ENCODE measurements around the gene ULK3.

The ULK3 gene

GRCh38 chr15:74788042-74788682 is 54.8 kb downstream of the ULK3 start:
- peaks cover 10% of the 10 kb centered on the region; the same call in 1 of the 2 replicates for H4K20me1 ChIP-seq (ENCODE audit: insufficient read depth)
- H3K9ac ChIP-seq, result peak overlapping the region; percentile 32
- H3K27ac ChIP-seq, result peak overlapping the region; percentile 77
- H3K36me3 ChIP-seq (ENCODE audit: insufficient read depth), result no peaks in the 10 kb centered on the region
- peak overlapping the region; percentile 99 for H3K4me2 ChIP-seq
- peak; percentile 7; the same call in 1 of the 2 replicates for TF ChIP-seq CTCF (conservative IDR thresholded peaks at IDR 0.05; ENCODE audit: low read depth, low read length)
- no peak overlapping the region for H3K4me3 ChIP-seq (IDR thresholded peaks at IDR 0.05; ENCODE audit: insufficient read depth, low read depth, low read length)
- peaks cover 88% of the 10 kb centered on the region for H3K4me1 ChIP-seq (ENCODE audit: low read depth, poor library complexity, severe bottlenecking)
- no peaks in the 10 kb centered on the region for H3K27me3 ChIP-seq (ENCODE audit: insufficient read depth, low read depth)
- no peak overlapping the region for H2AFZ ChIP-seq (ENCODE audit: low read depth)
- H3K79me2 ChIP-seq (ENCODE audit: insufficient read depth, low read depth), result peaks cover 93% of the 10 kb centered on the region

GRCh38 chr15:74787251-74788041 is 55.5 kb downstream of the ULK3 start:
- Histone ChIP-seq H3K4me3 (IDR thresholded peaks at IDR 0.05; ENCODE audit: insufficient read depth, low read depth, low read length) (no peak overlapping the region), H3K36me3 (ENCODE audit: insufficient read depth) (no peaks in the 10 kb centered on the region), H3K4me2 (peak overlapping the region; percentile 99), H2AFZ (ENCODE audit: low read depth) (no peak overlapping the region), H3K79me2 (ENCODE audit: insufficient read depth, low read depth) (peaks cover 93% of the 10 kb centered on the region), H3K4me1 (ENCODE audit: low read depth, poor library complexity, severe bottlenecking) (peaks cover 82% of the 10 kb centered on the region), H3K27me3 (ENCODE audit: insufficient read depth, low read depth) (no peaks in the 10 kb centered on the region), H3K27ac (peak overlapping the region; percentile 77), H4K20me1 (ENCODE audit: insufficient read depth) (peaks cover 10% of the 10 kb centered on the region; the same call in 1 of the 2 replicates), H3K9ac (peak overlapping the region; percentile 32; the same call in 1 of the 2 replicates)
- peak; percentile 78 for TF ChIP-seq CTCF (conservative IDR thresholded peaks at IDR 0.05; ENCODE audit: low read depth, low read length)

- Histone ChIP-seq H3K4me1 (ENCODE audit: low read depth, poor library complexity, severe bottlenecking) (peaks cover 77% of the 10 kb centered on the region), H3K4me2 (peak overlapping the region; percentile 99), H3K4me3 (IDR thresholded peaks at IDR 0.05; ENCODE audit: insufficient read depth, low read depth, low read length) (no peak overlapping the region), H3K36me3 (ENCODE audit: insufficient read depth) (no peaks in the 10 kb centered on the region), H4K20me1 (ENCODE audit: insufficient read depth) (peaks cover 5% of the 10 kb centered on the region; the same call in 1 of the 2 replicates), H3K27ac (peak overlapping the region; percentile 77), H2AFZ (ENCODE audit: low read depth) (no peak overlapping the region), H3K9ac (peak overlapping the region; percentile 32; the same call in 1 of the 2 replicates), H3K27me3 (ENCODE audit: insufficient read depth, low read depth) (no peaks in the 10 kb centered on the region), H3K79me2 (ENCODE audit: insufficient read depth, low read depth) (peaks cover 86% of the 10 kb centered on the region)
- no peak for TF ChIP-seq CTCF (conservative IDR thresholded peaks at IDR 0.05; ENCODE audit: low read depth, low read length)
Observed at GRCh38 chr15:74786551-74787165, 56.3 kb downstream of the ULK3 start.

Data from KMS-11 (cell line).